Activated CD4-positive, alpha-beta T cell treated with anti-CD3 and anti-CD28 coated beads for 1 hour (primary cell): ENCODE results near the gene PNKP.

Experiments
- DNase-seq: peaks from one replicate; pipeline ENCODE4 v3.0.0-alpha.2; 2020

PNKP gene

GRCh38 chr19:49814010-49814409 lies 53.4 kb downstream of the PNKP start:
- no peak for DNase-seq

- DNase-seq = peak; percentile 86
Observed at GRCh38 chr19:49812997-49813861, 54.1 kb downstream of the PNKP start, which contains the start of gene FUZ. FUZ (minus strand) TSS chr19:49813292; CDS start chr19:49813106, 186 bp downstream.

GRCh38 chr19:49812452-49812996 lies 54.9 kb downstream of the PNKP start:
- DNase-seq = no peak

- no peak for DNase-seq
Observed at GRCh38 chr19:49811328-49811727, 56.0 kb downstream of the PNKP start.
